ENCODE data around the gene KMT2A. TPM values are rescaled to one million over a fixed set of nuclear protein-coding genes. Genes with fewer than 3 reads are reported as not detected.

The KMT2A gene
- total and polyA plus RNA-seq, 10 of the 15 experiments (the other 5 are each of a cell fraction or from before 2014, with no cell fraction given): 6.1 to 56.9 (median 25.4) TPM

- TF ChIP-seq RAD21 (IDR thresholded peaks at IDR 0.05; ENCODE audit: insufficient read depth, low read depth, low read length) (no peak), SMAD1 (IDR thresholded peaks at IDR 0.05; ENCODE audit: low read depth, partially characterized antibody) (no peak), ZNF217 (IDR thresholded peaks at IDR 0.05) (no peak), IKZF1 (conservative IDR thresholded peaks at IDR 0.05) (no peak), POLR2AphosphoS5 (IDR thresholded peaks at IDR 0.05; ENCODE audit: low read length) (no peak)
Measured at GRCh38 chr11:118547132-118547531, 110.8 kb downstream of the KMT2A start (continued).

GRCh38 chr11:118552341-118552740 is 116.0 kb downstream of the KMT2A start:
- Histone ChIP-seq H2AFZ (ENCODE audit: control insufficient read depth, low read depth, low read length) (no peak overlapping the region), H3K4me1 (ENCODE audit: control insufficient read depth, insufficient read depth, low read length) (no peaks in the 10 kb centered on the region), H3K9ac (ENCODE audit: control insufficient read depth, insufficient read depth, low read length) (no peak overlapping the region), H4K20me1 (ENCODE audit: control insufficient read depth, insufficient read depth) (no peaks in the 10 kb centered on the region), H3K9me3 (replicated peaks; ENCODE audit: control insufficient read depth, insufficient read depth, low read length) (no peaks in the 10 kb centered on the region), H3K36me3 (ENCODE audit: control insufficient read depth in 2 of 2, insufficient read depth in 2 of 2, low read length in 1 of 2) (peaks cover 0 to 4% of the 10 kb centered on the region in 2 experiments; a peak in 2 of 4 replicates), H3K4me2 (ENCODE audit: control insufficient read depth, insufficient read depth) (no peak overlapping the region), H3K4me3 (no peak overlapping the region), H3K27ac (ENCODE audit: control insufficient read depth, insufficient read depth) (no peak overlapping the region), H3K27me3 (replicated peaks in 1 of 2; ENCODE audit: control insufficient read depth in 2 of 2, insufficient read depth in 2 of 2, low read length in 1 of 2) (no peaks in the 10 kb centered on the region), H3K79me2 (ENCODE audit: control insufficient read depth, insufficient read depth, low read length) (no peaks in the 10 kb centered on the region)
- no TSS peak for BruUV-seq (replicated peaks)
- intact Hi-C loops (cut with micrococcal nuclease; ENCODE audit: unreplicated experiment): no loop called here
- RAD21 ChIA-PET (ENCODE audit: unreplicated experiment): no interaction called here
- in situ Hi-C loops (cut with MboI): no loop called here
- POLR2A ChIA-PET: interaction anchor here (0.6 kb wide), 1 partner anchor 19 kb away, joined by 3 read pairs; no protein-coding TSS in a partner anchor
- FAIRE-seq (no peak), ATAC-seq (no peak), DNase-seq (ENCODE audit: low read depth, low spot score) (no peak)
- SMC1A ChIA-PET (ENCODE audit: uncharacterized antibody, unreplicated experiment): interaction anchor here (1.0 kb wide), 1 partner anchor 15 kb away, joined by 3 read pairs; no protein-coding TSS in a partner anchor
- 58% methylated on average over 4 of the region's 4 CpGs for WGBS (ENCODE audit: insufficient coverage, insufficient replicate concordance, low lambda C conversion rate, missing lambda C conversion rate)
- CTCF ChIA-PET: interaction anchor here (0.6 kb wide), 1 partner anchor 10 kb away, joined by 3 read pairs; no protein-coding TSS in a partner anchor
- TF ChIP-seq DPF2 (IDR thresholded peaks at IDR 0.05) (no peak), ZNF622 (IDR thresholded peaks at IDR 0.05) (no peak), HCFC1 (IDR thresholded peaks at IDR 0.05; ENCODE audit: low read length) (no peak), TBL1XR1 (IDR thresholded peaks at IDR 0.05; ENCODE audit: low read depth, low read length) (no peak), CBX5 (IDR thresholded peaks at IDR 0.05; ENCODE audit: low read depth) (no peak), SMARCA5 (IDR thresholded peaks at IDR 0.05) (no peak), STAT1 (conservative IDR thresholded peaks at IDR 0.05) (no peak), ZBTB11 (CRISPR knock-in tag; IDR thresholded peaks at IDR 0.05) (no peak), GATAD2B (conservative IDR thresholded peaks at IDR 0.05; ENCODE audit: low read depth) (no peak), ESRRA (IDR thresholded peaks at IDR 0.05; ENCODE audit: low read length) (no peak), ZNF274 (IDR thresholded peaks at IDR 0.05; ENCODE audit: insufficient read depth, insufficient read length) (no peak), SRF (IDR thresholded peaks at IDR 0.05; ENCODE audit: low read depth in 2 of 2, low read length in 2 of 2) (no peak), BRCA1 (IDR thresholded peaks at IDR 0.05; ENCODE audit: low read depth, low read length) (no peak)
